Prostate gland (tissue), 2 donors: ENCODE data around the gene MTM1. TPM values are rescaled to one million over a fixed set of nuclear protein-coding genes. Genes with fewer than 3 reads are reported as not detected.

Experiments
- DNase-seq: peaks from one replicate; pipeline ENCODE4 v3.0.0-alpha.2; 2019; ENCODE audit warnings: low spot score
- H3K27ac ChIP-seq, 2 donors: fragments of 200-600 bp; sonication (generic); 2 replicates each; pipeline ENCODE4 v1.5.1; 2017 to 2019
- H3K27me3 ChIP-seq: fragments of 200-600 bp; sonication (generic); replicated peaks from 2 replicates; pipeline ENCODE4 v1.5.1; 2019; ENCODE audit not compliant: insufficient read depth
- H3K36me3 ChIP-seq, 2 donors: fragments of 200-600 bp; sonication (generic); 1 replicate in 1 of 2; 2 replicates in 1 of 2; pipeline versions ENCODE4 v1.5.1 to v1.8.1; 2017 to 2019
- H3K4me1 ChIP-seq: fragments of 200-600 bp; sonication (generic); replicated peaks from 2 replicates; pipeline ENCODE4 v1.5.1; 2019
- H3K4me3 ChIP-seq, 2 donors: fragments of 200-600 bp; sonication (generic); 2 replicates each; pipeline ENCODE4 v1.5.1; 2017 to 2019
- H3K9me3 ChIP-seq: fragments of 200-600 bp; sonication (generic); 2 replicates; pipeline ENCODE4 v1.5.1; 2017
- POLR2A ChIP-seq: fragments of 450-650 bp; IDR thresholded peaks from one replicate; pipeline ENCODE4 v1.6.1; 2016; ENCODE audit warnings: antibody characterized with exemption, mild to moderate bottlenecking
- POLR2AphosphoS5 ChIP-seq: sonication (generic); formaldehyde crosslinking; IDR thresholded peaks from one replicate; pipeline ENCODE4 v1.6.1; 2017; ENCODE audit warnings: antibody characterized with exemption
- WGBS: methylation state at CpG from one replicate; pipeline ENCODE4 v1.1.5; 2018; 5-methylcytosine and 5-hydroxymethylcytosine counted together
- intact Hi-C: fragments of 100-400 bp; cut with DNase I; formaldehyde crosslinking; loops from one replicate; pipeline ENCODE4 v1.14.2; 2022
- total RNA-seq, 2 donors: library from RNA; depleted of rRNA; stranded (reverse); fragments of >200 nt; gene quantifications; one replicate each; pipeline ENCODE4 v1.1.0, GENCODE V29; 2016
- TF ChIP-seq, protein P1 (sequence below), 4 experiments: fragments of 200-600 bp in 2 of 4; fragments of 450-650 bp in 2 of 4; sonication (generic) in 2 of 4; IDR thresholded peaks; 1 replicate in 3 of 4; 2 replicates in 1 of 4; pipeline ENCODE4 v1.5.1; 2016 to 2019; ENCODE audit warnings: antibody characterized with exemption in 4 of 4, mild to moderate bottlenecking in 2 of 4, moderate library complexity in 2 of 4

MTM1 gene
- total RNA-seq, 2 donors from 2014 or later: 10.3 to 30.2 TPM

DNA sequence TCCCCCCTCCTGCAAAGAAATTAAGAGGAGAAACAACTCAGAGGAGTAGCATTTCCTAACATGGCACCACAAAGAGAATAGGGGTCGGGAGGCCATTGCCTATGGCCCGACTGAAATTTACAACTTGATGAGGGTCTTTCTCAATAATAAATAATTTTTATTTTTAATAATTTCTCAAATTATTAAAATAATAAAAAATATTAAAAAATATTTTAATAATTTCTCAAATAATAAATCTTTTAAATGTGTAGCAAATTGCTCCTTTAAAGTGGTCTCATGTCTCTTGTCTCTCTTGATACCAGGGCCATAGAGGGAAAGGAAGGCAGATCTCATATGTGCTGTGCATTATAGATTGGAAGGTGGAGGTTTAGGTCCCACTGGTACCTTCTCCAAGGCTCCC lies 75.5 kb downstream of the MTM1 start:
- Histone ChIP-seq H3K4me1 (no peaks in the 10 kb centered on the region), H3K4me3 (no peak overlapping the region), H3K36me3 (no peaks in the 10 kb centered on the region), H3K27me3 (no peaks in the 10 kb centered on the region), H3K27ac (no peak overlapping the region), H3K9me3 (no peaks in the 10 kb centered on the region)
- intact Hi-C loops: loop anchor here (10.0 kb wide), 1 partner anchor 69 kb away; no protein-coding TSS in a partner anchor
- 96% methylated on average over 2 of the region's 2 CpGs for WGBS
- no peak for DNase-seq
- TF ChIP-seq, protein P1, sequence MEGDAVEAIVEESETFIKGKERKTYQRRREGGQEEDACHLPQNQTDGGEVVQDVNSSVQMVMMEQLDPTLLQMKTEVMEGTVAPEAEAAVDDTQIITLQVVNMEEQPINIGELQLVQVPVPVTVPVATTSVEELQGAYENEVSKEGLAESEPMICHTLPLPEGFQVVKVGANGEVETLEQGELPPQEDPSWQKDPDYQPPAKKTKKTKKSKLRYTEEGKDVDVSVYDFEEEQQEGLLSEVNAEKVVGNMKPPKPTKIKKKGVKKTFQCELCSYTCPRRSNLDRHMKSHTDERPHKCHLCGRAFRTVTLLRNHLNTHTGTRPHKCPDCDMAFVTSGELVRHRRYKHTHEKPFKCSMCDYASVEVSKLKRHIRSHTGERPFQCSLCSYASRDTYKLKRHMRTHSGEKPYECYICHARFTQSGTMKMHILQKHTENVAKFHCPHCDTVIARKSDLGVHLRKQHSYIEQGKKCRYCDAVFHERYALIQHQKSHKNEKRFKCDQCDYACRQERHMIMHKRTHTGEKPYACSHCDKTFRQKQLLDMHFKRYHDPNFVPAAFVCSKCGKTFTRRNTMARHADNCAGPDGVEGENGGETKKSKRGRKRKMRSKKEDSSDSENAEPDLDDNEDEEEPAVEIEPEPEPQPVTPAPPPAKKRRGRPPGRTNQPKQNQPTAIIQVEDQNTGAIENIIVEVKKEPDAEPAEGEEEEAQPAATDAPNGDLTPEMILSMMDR (IDR thresholded peaks at IDR 0.05): no peak
- TF ChIP-seq POLR2A: no peak
- no peak for TF ChIP-seq POLR2AphosphoS5

DNA sequence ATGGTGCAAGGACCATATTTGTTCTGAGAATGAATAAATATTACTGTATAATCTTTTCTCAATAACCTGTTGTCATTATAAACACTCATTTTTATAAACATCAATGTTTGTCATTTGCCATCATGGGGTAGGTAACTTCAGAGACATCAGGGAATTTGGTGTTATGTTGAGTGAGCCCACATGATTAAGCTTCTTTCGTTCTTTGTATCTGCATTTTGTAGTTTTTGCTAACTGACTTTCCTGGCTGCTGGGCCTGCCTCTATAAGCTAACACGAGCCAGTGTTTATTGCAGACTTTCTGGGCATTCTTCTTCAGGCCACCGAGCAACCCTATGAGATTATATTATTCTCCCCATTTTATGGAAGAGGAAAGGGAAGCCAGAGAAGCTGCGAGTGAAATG lies 76.0 kb downstream of the MTM1 start:
- 89% methylated on average over 4 of the region's 4 CpGs for WGBS
- TF ChIP-seq POLR2AphosphoS5: no peak
- TF ChIP-seq POLR2A: no peak
- TF ChIP-seq, protein P1 (IDR thresholded peaks at IDR 0.05): no peak
- intact Hi-C loops: loop anchor here (10.0 kb wide), 1 partner anchor 70 kb away; no protein-coding TSS in a partner anchor
- no peaks in the 10 kb centered on the region for H3K4me1 ChIP-seq
- no peaks in the 10 kb centered on the region for H3K27me3 ChIP-seq
- H3K4me3 ChIP-seq: no peak overlapping the region
- DNase-seq: no peak
- no peak overlapping the region for H3K27ac ChIP-seq
- H3K36me3 ChIP-seq: no peaks in the 10 kb centered on the region
- no peaks in the 10 kb centered on the region for H3K9me3 ChIP-seq

DNA sequence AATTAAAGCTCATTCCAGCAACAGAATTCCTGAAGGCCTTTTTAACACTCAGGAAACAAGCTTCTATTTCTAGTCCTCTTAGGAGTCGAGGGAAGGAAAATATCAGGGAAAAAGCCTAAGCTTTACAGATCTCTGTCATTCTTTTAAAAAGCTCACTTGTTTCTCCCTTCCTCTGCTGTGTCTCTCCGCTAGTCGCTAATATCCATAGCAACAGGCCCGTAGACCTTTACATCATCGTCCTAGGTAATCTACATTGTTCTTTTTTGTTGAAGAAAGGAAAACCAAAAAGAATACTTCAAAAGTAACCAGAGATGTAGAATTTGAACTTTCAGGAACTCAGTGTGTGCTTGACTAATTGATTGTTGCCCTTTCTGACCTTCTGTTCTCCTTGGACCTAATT lies 78.9 kb downstream of the MTM1 start:
- Histone ChIP-seq H3K4me3 (no peak overlapping the region), H3K36me3 (no peaks in the 10 kb centered on the region), H3K9me3 (no peaks in the 10 kb centered on the region), H3K4me1 (no peaks in the 10 kb centered on the region), H3K27me3 (no peaks in the 10 kb centered on the region), H3K27ac (no peak overlapping the region)
- intact Hi-C loops: loop anchor here (10.0 kb wide), 1 partner anchor 73 kb away; no protein-coding TSS in a partner anchor
- WGBS: 81% methylated on average over 5 of the region's 5 CpGs
- no peak for DNase-seq
- no peak for TF ChIP-seq POLR2AphosphoS5
- TF ChIP-seq, protein P1 (IDR thresholded peaks at IDR 0.05): no peak
- no peak for TF ChIP-seq POLR2A

DNA sequence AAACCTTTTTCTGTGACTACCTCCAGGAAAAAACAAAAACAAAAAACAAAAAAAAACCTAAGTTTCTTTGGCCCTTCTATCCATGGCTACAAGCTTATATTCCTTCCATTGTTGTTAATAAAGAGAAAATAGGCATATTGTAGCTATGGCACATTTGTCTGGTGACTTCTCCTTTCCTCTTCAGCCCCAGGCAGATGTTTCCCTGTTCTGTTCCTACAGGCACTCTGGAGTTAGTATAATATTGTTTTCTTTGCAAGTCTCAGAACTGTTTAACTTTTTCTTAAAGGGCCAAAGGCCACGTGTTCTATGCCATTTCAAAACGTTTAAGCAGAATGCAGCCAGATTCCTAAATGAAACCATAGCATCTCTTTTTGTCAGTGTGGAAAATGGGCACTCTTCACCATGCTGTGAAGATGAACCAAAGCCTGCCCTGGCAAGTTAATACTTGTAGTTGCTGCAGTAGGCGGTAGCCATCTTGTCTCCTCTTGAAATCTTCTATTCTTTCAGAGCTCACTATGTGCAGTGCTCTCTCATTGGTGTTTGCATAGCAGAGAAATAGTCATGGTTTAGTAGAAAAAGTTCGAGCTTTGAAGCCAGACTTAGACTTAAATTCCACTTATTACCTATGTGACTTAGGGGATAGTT lies 80.0 kb downstream of the MTM1 start:
- no peak for DNase-seq
- Histone ChIP-seq H3K27me3 (no peaks in the 10 kb centered on the region), H3K4me3 (no peak overlapping the region), H3K27ac (no peak overlapping the region), H3K9me3 (no peaks in the 10 kb centered on the region), H3K36me3 (no peaks in the 10 kb centered on the region), H3K4me1 (no peaks in the 10 kb centered on the region)
- intact Hi-C loops: loop anchor here (10.0 kb wide), 1 partner anchor 74 kb away; no protein-coding TSS in a partner anchor
- TF ChIP-seq, protein P1 (IDR thresholded peaks at IDR 0.05): no peak
- no peak for TF ChIP-seq POLR2AphosphoS5
- no peak for TF ChIP-seq POLR2A
- WGBS: 58% methylated on average over 4 of the region's 4 CpGs
